ENCODE measurements around the gene SLC25A21. TPM values are rescaled to one million over a fixed set of nuclear protein-coding genes. Genes with fewer than 3 reads are reported as not detected.

The SLC25A21 gene
- total and polyA plus RNA-seq, 10 of the 15 experiments (the other 5 are each of a cell fraction or from before 2014, with no cell fraction given), result 0.06 to 0.72 (median 0.17) TPM; not detected in 3

DNA sequence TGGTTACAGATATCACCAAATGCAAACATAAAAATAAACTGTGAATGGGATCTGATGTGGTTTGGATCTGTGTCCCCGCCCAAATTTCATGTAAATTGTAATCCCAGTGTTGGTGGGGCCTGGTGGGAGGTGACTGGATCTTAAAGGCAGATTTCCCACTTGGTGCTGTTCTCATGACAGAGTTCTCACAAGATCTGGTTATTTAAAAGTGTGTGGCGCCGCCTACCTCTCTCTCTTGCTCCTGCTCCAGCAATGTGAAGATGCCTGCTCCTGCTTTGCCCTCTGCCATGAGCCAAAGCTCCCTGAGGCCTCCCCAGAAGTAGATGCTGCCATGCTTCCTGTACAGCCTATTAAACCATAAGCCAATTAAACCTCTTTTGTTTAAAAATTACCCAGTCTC, 47.8 kb downstream of the SLC25A21 start:
- BruUV-seq (replicated peaks), result no TSS peak
- Histone ChIP-seq H3K9ac (ENCODE audit: control insufficient read depth, insufficient read depth, low read length) (no peak overlapping the region), H4K20me1 (ENCODE audit: control insufficient read depth, insufficient read depth) (no peaks in the 10 kb centered on the region), H3K27me3 (replicated peaks in 1 of 2; ENCODE audit: control insufficient read depth in 2 of 2, insufficient read depth in 2 of 2, low read length in 1 of 2) (no peaks in the 10 kb centered on the region), H3K36me3 (ENCODE audit: control insufficient read depth in 2 of 2, insufficient read depth in 2 of 2, low read length in 1 of 2) (no peaks in the 10 kb centered on the region), H3K27ac (ENCODE audit: control insufficient read depth, insufficient read depth) (no peak overlapping the region), H3K4me3 (no peak overlapping the region), H2AFZ (ENCODE audit: control insufficient read depth, low read depth, low read length) (no peak overlapping the region), H3K4me2 (ENCODE audit: control insufficient read depth, insufficient read depth) (no peak overlapping the region), H3K9me3 (replicated peaks; ENCODE audit: control insufficient read depth, insufficient read depth, low read length) (no peaks in the 10 kb centered on the region), H3K79me2 (ENCODE audit: control insufficient read depth, insufficient read depth, low read length) (no peaks in the 10 kb centered on the region), H3K4me1 (ENCODE audit: control insufficient read depth, insufficient read depth, low read length) (no peaks in the 10 kb centered on the region)
- DNase-seq (ENCODE audit: low read depth, low spot score), result no peak
- WGBS (ENCODE audit: insufficient coverage, insufficient replicate concordance, low lambda C conversion rate, missing lambda C conversion rate), result 2% methylated on average over 3 of the region's 3 CpGs
- SMC1A ChIA-PET (ENCODE audit: uncharacterized antibody, unreplicated experiment), result no interaction called here
- no peak for ATAC-seq
- CTCF ChIA-PET, result no interaction called here
- FAIRE-seq, result no peak
- RAD21 ChIA-PET (ENCODE audit: unreplicated experiment), result no interaction called here
- intact Hi-C loops (cut with micrococcal nuclease; ENCODE audit: unreplicated experiment) (no loop called here), in situ Hi-C loops (cut with MboI) (no loop called here)
- POLR2A ChIA-PET, result no interaction called here
- no peak for TF ChIP-seq YY1 (IDR thresholded peaks at IDR 0.05; ENCODE audit: low read depth, low read length)
- TF ChIP-seq HDGF (IDR thresholded peaks at IDR 0.05), result no peak
- no peak for TF ChIP-seq SMAD1 (IDR thresholded peaks at IDR 0.05; ENCODE audit: low read depth, partially characterized antibody)
- no peak for TF ChIP-seq IRF4 (IDR thresholded peaks at IDR 0.05; ENCODE audit: low read depth, low read length)
- TF ChIP-seq, protein P1, sequence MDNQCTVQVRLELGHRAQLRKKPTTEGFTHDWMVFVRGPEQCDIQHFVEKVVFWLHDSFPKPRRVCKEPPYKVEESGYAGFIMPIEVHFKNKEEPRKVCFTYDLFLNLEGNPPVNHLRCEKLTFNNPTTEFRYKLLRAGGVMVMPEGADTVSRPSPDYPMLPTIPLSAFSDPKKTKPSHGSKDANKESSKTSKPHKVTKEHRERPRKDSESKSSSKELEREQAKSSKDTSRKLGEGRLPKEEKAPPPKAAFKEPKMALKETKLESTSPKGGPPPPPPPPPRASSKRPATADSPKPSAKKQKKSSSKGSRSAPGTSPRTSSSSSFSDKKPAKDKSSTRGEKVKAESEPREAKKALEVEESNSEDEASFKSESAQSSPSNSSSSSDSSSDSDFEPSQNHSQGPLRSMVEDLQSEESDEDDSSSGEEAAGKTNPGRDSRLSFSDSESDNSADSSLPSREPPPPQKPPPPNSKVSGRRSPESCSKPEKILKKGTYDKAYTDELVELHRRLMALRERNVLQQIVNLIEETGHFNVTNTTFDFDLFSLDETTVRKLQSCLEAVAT (IDR thresholded peaks at IDR 0.05), result no peak
- no peak for TF ChIP-seq BHLHE40 (IDR thresholded peaks at IDR 0.05; ENCODE audit: borderline replicate concordance in 1 of 2, low read depth in 2 of 2, low read length in 1 of 2)
- no peak for TF ChIP-seq PAX5 (IDR thresholded peaks at IDR 0.05; ENCODE audit: borderline replicate concordance, low read depth, low read length)
- no peak for TF ChIP-seq KAT2A (conservative IDR thresholded peaks at IDR 0.05; ENCODE audit: control insufficient read depth, low read depth, low read length)
- TF ChIP-seq, protein P2, sequence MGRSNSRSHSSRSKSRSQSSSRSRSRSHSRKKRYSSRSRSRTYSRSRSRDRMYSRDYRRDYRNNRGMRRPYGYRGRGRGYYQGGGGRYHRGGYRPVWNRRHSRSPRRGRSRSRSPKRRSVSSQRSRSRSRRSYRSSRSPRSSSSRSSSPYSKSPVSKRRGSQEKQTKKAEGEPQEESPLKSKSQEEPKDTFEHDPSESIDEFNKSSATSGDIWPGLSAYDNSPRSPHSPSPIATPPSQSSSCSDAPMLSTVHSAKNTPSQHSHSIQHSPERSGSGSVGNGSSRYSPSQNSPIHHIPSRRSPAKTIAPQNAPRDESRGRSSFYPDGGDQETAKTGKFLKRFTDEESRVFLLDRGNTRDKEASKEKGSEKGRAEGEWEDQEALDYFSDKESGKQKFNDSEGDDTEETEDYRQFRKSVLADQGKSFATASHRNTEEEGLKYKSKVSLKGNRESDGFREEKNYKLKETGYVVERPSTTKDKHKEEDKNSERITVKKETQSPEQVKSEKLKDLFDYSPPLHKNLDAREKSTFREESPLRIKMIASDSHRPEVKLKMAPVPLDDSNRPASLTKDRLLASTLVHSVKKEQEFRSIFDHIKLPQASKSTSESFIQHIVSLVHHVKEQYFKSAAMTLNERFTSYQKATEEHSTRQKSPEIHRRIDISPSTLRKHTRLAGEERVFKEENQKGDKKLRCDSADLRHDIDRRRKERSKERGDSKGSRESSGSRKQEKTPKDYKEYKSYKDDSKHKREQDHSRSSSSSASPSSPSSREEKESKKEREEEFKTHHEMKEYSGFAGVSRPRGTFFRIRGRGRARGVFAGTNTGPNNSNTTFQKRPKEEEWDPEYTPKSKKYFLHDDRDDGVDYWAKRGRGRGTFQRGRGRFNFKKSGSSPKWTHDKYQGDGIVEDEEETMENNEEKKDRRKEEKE (IDR thresholded peaks at IDR 0.05), result no peak
- TF ChIP-seq NBN (IDR thresholded peaks at IDR 0.05), result no peak
- no peak for TF ChIP-seq NRF1 (conservative IDR thresholded peaks at IDR 0.05; ENCODE audit: low read depth, low read length)
- TF ChIP-seq IKZF2 (IDR thresholded peaks at IDR 0.05), result no peak
- no peak for TF ChIP-seq POLR2AphosphoS2 (IDR thresholded peaks at IDR 0.05; ENCODE audit: low read depth, low read length)

Data from GM12878 (cell line).